Stimulated activated CD4-positive, alpha-beta T cell treated with anti-CD3 and anti-CD28 coated beads, TNF-alpha, amount 100 ng/mL, for 48 hours (primary cell): ENCODE data around the gene AMN.

Experiments
- DNase-seq, 3 donors: peaks; one replicate each; pipeline ENCODE4 v3.0.0-alpha.2; 2020; ENCODE audit warnings: low read depth in 3 of 3

Gene AMN

DNA sequence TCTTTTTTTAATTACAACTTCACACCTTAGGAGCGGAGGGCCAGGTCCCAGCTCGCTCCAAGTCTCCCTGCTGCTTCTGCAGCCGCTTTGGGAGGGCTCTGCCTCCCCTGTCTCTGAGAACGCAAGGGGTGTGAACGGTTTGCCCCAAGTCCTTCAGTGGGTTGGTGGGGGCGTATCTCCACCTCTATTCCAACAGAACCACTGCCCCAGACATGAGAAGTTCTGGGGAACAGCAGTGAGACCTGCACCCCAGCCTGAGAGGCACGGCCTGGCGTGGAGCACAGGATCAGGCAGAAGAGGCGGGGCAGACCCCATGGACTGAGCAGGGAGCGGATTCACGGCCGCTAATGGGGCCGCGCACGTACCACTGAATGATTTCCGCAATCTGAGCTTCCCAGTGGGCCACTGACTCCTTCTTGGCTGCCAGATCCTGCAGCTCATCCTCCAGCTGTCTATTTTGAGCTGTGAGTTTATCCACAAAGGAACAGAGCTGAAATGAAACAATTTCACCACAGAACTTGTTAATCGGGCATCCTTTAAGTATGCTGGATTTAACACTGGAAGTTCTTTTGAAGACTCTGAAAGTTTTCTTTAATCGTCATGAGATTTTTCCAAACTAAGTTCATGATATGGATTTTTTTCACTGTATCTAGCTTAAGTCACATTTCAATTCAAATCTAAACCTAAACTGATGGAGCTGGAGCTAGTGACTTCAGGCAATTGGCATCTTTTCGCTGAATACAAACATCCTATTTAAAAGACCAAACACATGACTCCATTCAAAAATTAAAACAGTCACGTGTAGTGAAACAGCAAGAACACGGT, 44.4 kb downstream of the AMN start:
- DNase-seq, result no peak

DNA sequence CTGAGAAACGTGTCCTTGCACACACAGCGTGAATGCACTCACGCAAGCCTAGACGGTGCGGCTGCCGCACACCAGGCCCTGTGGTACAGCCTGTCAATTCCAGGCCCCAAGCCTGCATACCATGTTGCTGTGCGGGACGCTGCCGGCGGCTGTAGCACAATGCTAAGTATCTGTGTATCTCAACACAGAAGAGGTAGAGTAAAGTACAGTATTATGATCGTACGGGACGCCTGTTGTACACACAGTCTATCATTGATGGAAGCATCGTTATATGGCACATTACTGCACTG, 45.0 kb downstream of the AMN start:
- DNase-seq, result no peak

DNA sequence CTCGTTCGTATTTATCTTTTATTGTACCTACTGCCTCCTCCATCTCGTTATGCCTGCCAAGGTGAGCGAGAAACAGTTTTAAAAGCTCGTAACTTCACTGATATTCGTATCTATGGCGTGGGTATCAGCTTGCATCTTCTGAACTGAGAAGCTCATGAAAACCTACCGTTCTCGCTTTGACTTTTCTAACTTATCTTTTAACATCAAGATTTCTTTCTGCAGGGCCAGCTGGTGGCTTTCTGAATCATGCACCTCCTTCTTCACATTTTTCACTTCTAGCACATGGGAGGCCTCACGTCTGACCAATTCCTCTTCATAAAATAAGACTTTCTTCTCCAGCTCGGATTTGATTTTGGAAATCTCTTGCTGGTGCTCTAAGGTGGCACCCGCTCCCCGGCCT, 45.8 kb downstream of the AMN start:
- no peak for DNase-seq

DNA sequence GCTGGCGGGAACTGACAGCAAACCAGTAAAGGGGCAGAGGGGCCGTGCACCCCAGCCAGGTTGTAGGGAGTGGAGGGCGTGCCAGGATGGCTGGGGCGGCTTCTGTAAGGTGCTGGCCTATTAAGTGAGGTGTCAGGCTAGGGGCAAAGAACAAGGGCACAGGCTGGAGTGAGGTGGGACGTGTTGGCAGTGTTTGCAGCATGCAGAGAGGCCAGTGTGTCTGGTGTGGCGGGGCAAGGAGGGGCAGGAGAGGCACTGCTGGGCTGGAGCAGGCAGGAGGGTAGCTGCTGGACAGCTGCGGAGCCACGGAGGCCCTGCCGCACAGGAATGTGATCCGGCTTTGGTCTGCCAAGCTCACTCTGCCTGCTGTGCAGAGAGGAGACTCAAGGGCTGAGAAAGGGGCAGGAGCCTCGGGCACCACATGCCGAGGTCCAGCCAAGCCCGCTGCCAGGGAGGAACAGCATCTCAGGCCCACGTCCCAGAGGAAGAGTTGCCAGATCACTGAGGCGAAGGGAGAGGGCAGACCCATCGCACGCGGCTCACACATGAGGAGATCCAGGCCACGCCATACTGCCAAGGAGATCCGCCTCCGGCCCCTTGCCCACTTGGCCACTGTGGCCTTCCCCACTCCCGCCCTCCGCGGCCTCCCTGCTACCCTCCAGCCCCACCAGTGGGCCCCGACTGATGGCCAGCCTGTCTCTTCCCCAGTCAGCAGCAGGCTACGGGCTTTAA, 46.8 kb downstream of the AMN start:
- DNase-seq, result no peak

DNA sequence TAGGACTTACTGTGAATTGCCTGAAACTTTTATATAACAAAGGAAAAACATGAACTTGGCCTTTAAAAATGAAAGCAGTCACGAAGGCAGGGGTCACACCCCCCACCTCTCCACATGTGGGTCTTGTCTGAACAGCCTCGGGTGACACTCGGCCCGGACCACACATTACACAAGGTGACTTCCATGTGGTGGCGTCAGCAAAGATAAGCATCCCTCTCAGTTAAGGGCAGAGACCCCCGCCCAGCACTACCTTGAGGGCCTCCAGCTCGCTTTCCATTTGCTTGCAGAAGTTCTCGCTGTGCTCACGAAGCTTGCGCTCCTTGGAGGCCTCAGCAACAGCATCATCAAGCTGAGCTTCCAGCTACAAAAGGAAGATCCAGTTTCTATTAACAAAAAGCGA, 47.4 kb downstream of the AMN start:
- DNase-seq, result no peak

DNA sequence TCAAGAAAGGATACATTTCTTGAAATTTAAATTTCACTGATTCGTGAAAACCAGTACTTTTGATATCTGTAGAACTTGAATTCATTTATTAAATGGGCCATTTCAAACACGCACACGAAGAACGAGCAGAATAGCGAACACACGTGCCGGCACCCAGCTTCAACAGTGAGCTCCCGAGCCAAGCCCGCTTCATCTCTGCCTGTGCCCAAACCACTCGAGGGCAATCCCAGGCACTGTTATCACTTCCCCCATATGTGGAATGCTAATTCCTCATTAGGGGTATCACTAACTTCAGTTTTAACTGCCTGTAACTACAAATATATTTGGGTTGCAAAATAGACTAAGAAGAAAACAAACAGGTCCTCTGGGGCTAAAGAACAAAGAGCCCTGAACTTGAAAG, 48.0 kb downstream of the AMN start:
- DNase-seq, result no peak

DNA sequence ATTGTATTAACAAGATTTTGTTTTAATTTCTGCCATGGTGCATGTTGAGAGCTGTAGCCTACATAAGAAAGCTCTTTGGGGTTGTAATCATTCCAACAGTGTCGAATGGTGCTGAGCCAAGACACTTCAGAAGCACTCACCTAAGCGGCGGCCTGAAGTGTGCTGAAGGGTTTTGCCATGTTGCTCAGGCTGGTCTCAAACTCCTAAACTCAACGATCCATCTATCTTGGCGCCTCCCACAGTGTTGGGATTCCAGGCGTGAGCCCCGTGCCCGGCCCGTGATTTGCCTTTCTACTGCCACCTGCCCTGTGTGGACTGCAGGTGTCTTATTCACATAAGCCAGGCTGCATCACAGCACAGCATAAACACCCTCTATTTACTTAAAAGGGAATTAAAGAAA, 48.9 kb downstream of the AMN start:
- no peak for DNase-seq

DNA sequence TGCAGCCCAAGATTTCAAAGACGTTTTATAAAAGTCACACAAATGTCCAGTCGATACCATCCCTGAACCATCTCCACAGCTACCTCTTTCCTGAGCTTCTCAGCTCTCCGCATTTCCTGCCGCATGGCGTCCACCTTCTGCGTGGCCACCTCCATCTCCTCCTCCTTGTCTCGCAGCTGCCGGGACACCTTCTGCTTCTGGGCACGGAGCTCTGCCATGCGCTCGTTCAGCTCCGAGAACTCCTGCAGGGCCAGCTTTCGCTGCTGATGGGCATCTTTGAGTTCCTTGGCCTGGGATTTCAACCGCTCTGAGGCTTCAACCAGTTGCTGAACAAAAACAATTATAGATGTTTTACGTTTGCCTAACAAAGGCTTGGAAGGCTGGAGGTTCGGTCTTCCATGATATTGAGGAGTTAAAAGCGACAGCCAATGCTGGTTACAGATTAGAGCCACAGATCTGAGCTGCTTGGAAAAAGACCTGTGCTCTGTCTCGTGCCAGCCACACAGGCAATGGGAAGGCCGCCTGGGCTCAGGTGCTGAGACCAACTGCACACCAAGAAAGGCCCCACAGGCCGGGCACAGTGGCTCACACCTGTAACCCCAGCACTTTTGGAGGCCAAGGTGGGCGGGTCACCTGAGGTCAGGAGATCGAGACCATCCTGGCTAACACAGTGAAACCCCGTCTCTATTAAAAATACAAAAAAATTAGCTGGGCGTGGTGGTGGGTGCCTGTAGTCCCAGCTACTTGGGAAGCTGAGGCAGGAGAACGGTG, 49.6 kb downstream of the AMN start:
- no peak for DNase-seq

DNA sequence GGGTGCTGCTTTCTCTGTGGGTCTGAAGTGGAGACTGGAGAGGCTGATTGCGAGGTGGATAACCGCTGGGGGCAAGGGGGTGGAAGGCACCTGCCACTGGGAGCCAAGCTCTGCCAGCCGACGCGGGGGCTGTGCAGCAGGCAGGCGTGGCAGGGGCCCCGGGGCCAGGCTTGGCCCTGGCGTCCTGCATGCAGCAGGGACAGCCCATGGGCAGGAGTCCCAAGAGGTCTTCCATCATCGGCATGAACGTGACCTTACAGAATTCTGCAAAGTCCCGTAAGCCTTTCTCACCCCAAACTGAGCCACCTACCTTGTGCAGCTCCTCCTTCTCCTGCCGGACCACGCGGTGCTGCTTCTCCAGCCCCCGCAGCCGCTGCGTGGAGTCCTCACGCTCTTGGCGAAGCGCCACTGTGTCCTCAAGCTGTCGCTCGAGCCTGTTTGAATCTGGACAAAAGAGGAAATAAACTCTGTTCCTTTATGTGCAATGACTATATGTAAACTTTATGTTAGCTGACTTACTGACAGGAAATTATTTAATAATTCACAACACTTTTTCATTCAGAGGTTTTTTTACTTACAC, 51.3 kb downstream of the AMN start:
- no peak for DNase-seq

DNA sequence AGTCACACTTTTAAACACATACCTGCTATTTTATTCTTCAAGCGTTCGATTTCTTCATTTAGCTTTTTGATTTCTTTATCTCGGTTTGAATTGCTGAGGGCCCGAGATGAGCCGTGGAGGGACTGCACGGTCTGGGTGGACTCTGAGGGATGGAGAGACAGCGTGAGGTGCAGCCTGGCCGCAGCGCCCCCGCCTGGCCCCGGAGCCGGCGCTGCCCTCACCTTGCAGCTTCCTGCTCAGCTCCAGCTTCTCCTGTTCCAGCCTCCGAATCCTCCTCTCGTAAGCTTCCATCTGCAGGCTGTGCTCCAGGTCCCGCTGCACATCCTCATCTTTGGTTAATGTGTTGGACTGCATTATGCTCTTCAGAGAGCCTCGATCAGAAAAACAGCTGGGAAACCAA, 53.2 kb downstream of the AMN start:
- no peak for DNase-seq

DNA sequence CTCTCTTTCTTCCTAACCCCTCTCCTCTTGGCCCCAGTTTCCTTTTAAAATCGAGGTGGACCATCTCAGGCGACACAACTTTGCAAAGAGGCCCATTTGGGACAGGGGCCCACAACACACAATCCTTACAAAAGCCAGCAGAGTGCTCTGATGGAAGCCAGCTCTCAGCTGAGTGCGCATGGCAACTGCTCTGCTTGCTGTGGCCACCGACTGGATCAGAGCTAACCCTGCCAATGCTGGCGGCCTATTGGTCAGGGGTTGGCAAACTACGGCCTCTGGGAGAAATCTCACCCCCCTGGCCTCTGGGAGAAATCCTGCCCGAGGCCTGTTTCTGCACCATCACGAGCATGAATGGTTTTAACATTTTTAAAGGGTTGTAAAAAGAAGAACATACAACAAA, 55.0 kb downstream of the AMN start:
- no peak for DNase-seq

DNA sequence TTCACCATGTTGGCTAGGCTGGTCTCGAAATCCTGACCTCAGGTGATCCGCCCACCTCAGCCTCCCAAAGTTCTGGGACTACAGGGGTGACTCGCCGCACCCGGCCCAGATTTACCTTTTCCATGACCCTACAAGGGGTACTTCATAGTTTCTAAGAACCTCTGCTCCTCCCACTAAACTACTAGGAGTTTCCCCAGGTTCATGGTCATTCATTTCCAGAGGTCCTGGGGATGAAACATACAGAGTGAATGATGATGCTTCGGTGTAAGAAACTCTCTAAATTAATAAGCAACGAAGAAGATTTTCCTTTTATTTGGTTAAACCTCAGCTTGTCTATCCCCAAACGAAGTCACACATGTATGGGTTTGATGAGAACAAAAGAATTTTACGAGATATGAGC, 56.9 kb downstream of the AMN start:
- peak in 1 of 3 donors; percentile 21 for DNase-seq

DNA sequence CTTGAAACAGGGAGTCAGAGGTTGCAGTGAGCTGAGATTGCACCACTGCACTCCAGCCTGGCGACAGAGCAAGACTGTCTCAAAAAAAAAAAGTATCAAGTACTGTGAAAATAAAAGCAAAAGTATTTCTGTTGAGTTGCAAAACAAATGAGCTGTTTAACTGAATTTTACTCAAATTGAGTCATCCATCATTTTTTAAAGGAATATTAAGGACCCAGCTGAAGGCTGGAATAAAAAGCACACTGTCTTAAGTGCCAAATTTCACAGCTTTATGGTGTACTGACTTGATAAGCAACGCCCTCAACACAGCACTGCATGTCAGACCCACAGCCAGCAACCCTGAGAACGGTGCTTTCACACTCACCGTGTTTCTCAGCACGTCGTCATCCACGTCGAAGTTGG, 57.9 kb downstream of the AMN start:
- no peak for DNase-seq
